Neural cell (in vitro differentiated cells): ENCODE results near the gene GADL1. TPM values are rescaled to one million over a fixed set of nuclear protein-coding genes. Genes with fewer than 3 reads are reported as not detected.

Experiments
- H2AFZ ChIP-seq: fragments of 200-600, 300-800 bp; sonication (generic), shearing (Covaris generic); 2 replicates; pipeline ENCODE4 v1.6.0; 2014; ENCODE audit warnings: low read depth, mild to moderate bottlenecking, antibody characterized with exemption, low read length, moderate library complexity
- H3F3A ChIP-seq: fragments of 200-600 bp; shearing (Covaris generic); 2 replicates; pipeline ENCODE4 v1.6.1; 2016; ENCODE audit warnings: mild to moderate bottlenecking, moderate library complexity, mixed read lengths, antibody characterized with exemption, low read length; ENCODE audit not compliant: insufficient read depth, poor library complexity, severe bottlenecking
- H3K27ac ChIP-seq: fragments of 200-600, 300-800 bp; sonication (generic), shearing (Covaris generic); 2 replicates; pipeline ENCODE4 v1.5.1; 2014; ENCODE audit warnings: mild to moderate bottlenecking, low read length, moderate library complexity
- H3K27me3 ChIP-seq: fragments of 300-800, 200-600 bp; sonication (generic), shearing (Covaris generic); 2 replicates; pipeline ENCODE4 v1.6.0; 2014; ENCODE audit warnings: mild to moderate bottlenecking, low read depth, low read length, moderate library complexity; ENCODE audit not compliant: insufficient read depth
- H3K36me3 ChIP-seq: fragments of 300-800, 200-600 bp; sonication (generic), shearing (Covaris generic); 2 replicates; pipeline ENCODE4 v1.5.1; 2014; ENCODE audit warnings: mild to moderate bottlenecking, antibody characterized with exemption, low read length, moderate library complexity; ENCODE audit not compliant: insufficient read depth
- H3K4me2 ChIP-seq: fragments of 300-800, 200-600 bp; sonication (generic), shearing (Covaris generic); 2 replicates; pipeline ENCODE4 v1.6.0; 2014; ENCODE audit warnings: mild to moderate bottlenecking, low read length
- H3K4me3 ChIP-seq: fragments of 300-800, 200-600 bp; sonication (generic), shearing (Covaris generic); 2 replicates; pipeline ENCODE4 v1.5.1; 2014; ENCODE audit warnings: mild to moderate bottlenecking, low read length, moderate library complexity
- H3K79me2 ChIP-seq: fragments of 200-600 bp; shearing (Covaris generic); replicated peaks from 2 replicates; pipeline ENCODE4 v1.6.0; 2014; ENCODE audit warnings: mild to moderate bottlenecking, low read length, moderate library complexity; ENCODE audit not compliant: insufficient read depth
- H3K9ac ChIP-seq: fragments of 300-800, 200-600 bp; sonication (generic), shearing (Covaris generic); 2 replicates; pipeline ENCODE4 v1.6.1; 2016; ENCODE audit warnings: mild to moderate bottlenecking, low read length, mixed read lengths
- H3K9me2 ChIP-seq: fragments of 200-600 bp; shearing (Covaris generic); 2 replicates; pipeline ENCODE4 v1.6.1; 2016; ENCODE audit warnings: mild to moderate bottlenecking, low read length, mixed read lengths; ENCODE audit not compliant: insufficient read depth
- H3K9me3 ChIP-seq: fragments of 200-600, 300-800 bp; sonication (generic), shearing (Covaris generic); 2 replicates; pipeline ENCODE4 v1.6.1; 2016; ENCODE audit warnings: mild to moderate bottlenecking, mixed run types, low read length, moderate library complexity, mixed read lengths
- H4K20me1 ChIP-seq: fragments of 200-600 bp; shearing (Covaris generic); 2 replicates; pipeline ENCODE4 v1.6.1; 2016; ENCODE audit warnings: mild to moderate bottlenecking, mixed run types; ENCODE audit not compliant: insufficient read depth
- CTCF ChIP-seq: fragments of 450-650 bp; IDR thresholded peaks from 2 replicates; pipeline ENCODE4 v1.5.1; 2014; ENCODE audit warnings: antibody characterized with exemption, mild to moderate bottlenecking, moderate library complexity; ENCODE audit not compliant: poor library complexity, severe bottlenecking
- EP300 ChIP-seq: fragments of 450-650 bp; conservative IDR thresholded peaks from 2 replicates; pipeline ENCODE4 v1.6.1; 2014; ENCODE audit warnings: antibody characterized with exemption, mild to moderate bottlenecking, moderate library complexity; ENCODE audit not compliant: poor library complexity, severe bottlenecking
- EZH2 ChIP-seq: fragments of 200-600, 300-800 bp; shearing (Covaris generic), sonication (generic); IDR thresholded peaks from 2 replicates; pipeline ENCODE4 v1.6.1; 2014; ENCODE audit warnings: antibody characterized with exemption, low read length, borderline replicate concordance, mild to moderate bottlenecking; ENCODE audit not compliant: insufficient read depth, poor library complexity, severe bottlenecking
- MXI1 ChIP-seq: fragments of 450-650 bp; conservative IDR thresholded peaks from 2 replicates; pipeline ENCODE4 v1.6.1; 2014; ENCODE audit warnings: antibody characterized with exemption, mild to moderate bottlenecking; ENCODE audit not compliant: poor library complexity, severe bottlenecking
- POLR2AphosphoS5 ChIP-seq: IDR thresholded peaks from 2 replicates; pipeline ENCODE4 v1.6.1; 2012
- RAD21 ChIP-seq: fragments of 450-650 bp; conservative IDR thresholded peaks from 2 replicates; pipeline ENCODE4 v1.6.1; 2014; ENCODE audit warnings: antibody characterized with exemption, mild to moderate bottlenecking, moderate library complexity
- REST ChIP-seq: IDR thresholded peaks from 2 replicates; pipeline ENCODE4 v1.6.1; 2012; ENCODE audit warnings: borderline replicate concordance
- TAF1 ChIP-seq: IDR thresholded peaks from 2 replicates; pipeline ENCODE4 v1.6.1; 2012; ENCODE audit warnings: low read depth
- polyA plus RNA-seq: library from polyadenylated mRNA; depleted of rRNA; stranded (reverse); fragments of >200 nt; gene quantifications from 2 replicates; pipeline ENCODE4 v1.2.3, GENCODE V29; 2014

GADL1 gene
- polyA plus RNA-seq, 1 donor from 2014 or later = not detected

- Histone ChIP-seq H3K4me3 (no peak overlapping the region), H3K9me2 (no peaks in the 10 kb centered on the region), H3K27ac (no peak overlapping the region), H3K79me2 (no peaks in the 10 kb centered on the region), H3K27me3 (no peaks in the 10 kb centered on the region), H3K9me3 (no peaks in the 10 kb centered on the region), H4K20me1 (no peaks in the 10 kb centered on the region), H3F3A (no peaks in the 10 kb centered on the region), H3K36me3 (no peaks in the 10 kb centered on the region), H2AFZ (no peak overlapping the region), H3K4me2 (no peak overlapping the region), H3K9ac (no peak overlapping the region)
- TF ChIP-seq TAF1 (no peak), MXI1 (no peak), CTCF (no peak)
These were observed 171.2 kb downstream of the GADL1 start for GRCh38 chr3:30723211-30723610.

- Histone ChIP-seq H3K4me3 (no peak overlapping the region), H3K36me3 (no peaks in the 10 kb centered on the region), H2AFZ (no peak overlapping the region), H3K4me2 (no peak overlapping the region), H3K27ac (no peak overlapping the region), H3F3A (no peaks in the 10 kb centered on the region), H4K20me1 (no peaks in the 10 kb centered on the region), H3K79me2 (no peaks in the 10 kb centered on the region), H3K9ac (no peak overlapping the region), H3K9me3 (no peaks in the 10 kb centered on the region), H3K9me2 (no peaks in the 10 kb centered on the region), H3K27me3 (no peaks in the 10 kb centered on the region)
- TF ChIP-seq RAD21 = no peak
- no peak for TF ChIP-seq EP300
- TF ChIP-seq REST = no peak
- TF ChIP-seq MXI1 = no peak
- no peak for TF ChIP-seq EZH2
- no peak for TF ChIP-seq POLR2AphosphoS5
- no peak for TF ChIP-seq TAF1
- TF ChIP-seq CTCF = no peak
These were observed 173.2 kb downstream of the GADL1 start for GRCh38 chr3:30721314-30721634.
